Measurements from ENCODE around the gene SCN1B.

Gene SCN1B

DNA sequence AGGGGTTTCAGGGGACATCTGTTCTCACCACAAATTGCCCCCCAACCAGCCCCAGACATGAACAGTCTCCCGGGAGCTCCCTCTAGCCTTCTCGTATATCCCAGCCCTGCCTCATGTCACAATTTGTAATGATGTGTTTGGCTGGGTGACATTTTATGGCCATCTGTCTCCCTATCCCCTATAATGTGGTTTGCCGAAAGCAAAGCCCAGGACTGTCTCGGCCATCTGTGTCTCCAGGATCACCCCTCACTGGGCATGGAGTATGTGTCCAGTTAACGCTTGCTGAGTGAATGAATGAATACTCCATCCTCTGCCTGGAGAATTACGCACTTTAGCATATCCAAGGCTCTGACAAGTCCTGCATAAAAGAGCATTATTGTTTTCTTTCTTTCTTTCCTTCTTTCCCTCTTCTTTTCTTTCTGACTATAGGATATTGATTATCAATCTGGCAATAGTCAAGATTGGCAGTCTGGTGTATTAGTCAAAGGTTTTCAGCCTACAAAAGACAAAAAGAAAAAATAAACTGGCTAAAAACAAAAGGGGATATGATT is 26.3 kb downstream of the SCN1B start:
- DNase-seq: no peak

DNA sequence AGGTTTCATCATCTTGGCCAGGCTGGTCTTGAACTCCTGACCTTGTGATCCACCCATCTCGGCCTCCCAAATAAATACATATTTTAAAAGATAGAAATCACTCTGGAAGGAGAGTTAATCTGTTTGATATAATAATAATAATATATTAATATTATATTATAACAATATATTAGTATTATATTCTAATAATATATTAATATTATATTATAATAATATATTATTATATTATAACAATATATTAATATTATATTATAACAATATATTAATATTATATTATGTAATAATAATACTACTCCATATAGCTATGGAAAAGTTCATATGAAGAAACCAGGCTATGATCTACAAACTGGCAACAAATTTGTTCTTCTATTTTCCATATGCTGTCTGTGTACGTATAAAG is 28.1 kb downstream of the SCN1B start:
- no peak for DNase-seq

DNA sequence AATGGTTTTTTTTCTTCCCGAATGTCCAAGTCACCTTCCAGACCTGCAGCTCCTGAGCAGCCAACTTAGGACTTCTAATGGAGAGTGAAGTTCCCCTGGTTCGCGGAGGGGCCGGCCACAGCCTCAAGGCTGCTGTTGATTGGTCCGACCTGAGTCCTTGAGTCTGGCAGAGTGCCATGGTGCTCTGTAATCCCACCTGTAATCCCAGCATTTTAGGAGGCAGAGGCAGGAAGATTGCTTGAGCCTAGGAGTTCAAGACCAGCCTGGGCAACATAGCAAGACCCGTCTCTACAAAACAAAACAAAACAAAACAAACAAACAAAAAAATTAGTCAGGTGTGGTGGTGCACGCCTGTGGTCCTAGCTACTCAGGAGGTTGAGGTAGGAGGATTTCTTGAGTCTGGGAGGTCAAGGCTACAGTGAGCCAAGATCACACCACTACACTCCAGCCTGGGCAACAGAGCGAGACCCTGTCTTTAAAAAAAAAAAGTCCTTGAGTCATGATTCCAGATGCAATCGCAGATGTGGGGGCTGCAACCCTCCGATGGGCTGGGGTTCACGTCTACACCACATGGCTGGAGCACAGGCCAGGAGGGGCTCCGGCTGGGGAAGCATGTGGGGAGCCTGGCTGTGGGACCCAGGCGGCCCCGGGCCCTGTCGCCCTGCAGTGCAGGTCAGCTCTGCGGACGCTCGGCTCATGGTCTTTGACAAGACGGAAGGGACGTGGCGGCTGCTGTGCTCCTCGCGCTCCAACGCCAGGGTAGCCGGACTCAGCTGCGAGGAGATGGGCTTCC is 28.9 kb downstream of the SCN1B start:
- no peak for DNase-seq

DNA sequence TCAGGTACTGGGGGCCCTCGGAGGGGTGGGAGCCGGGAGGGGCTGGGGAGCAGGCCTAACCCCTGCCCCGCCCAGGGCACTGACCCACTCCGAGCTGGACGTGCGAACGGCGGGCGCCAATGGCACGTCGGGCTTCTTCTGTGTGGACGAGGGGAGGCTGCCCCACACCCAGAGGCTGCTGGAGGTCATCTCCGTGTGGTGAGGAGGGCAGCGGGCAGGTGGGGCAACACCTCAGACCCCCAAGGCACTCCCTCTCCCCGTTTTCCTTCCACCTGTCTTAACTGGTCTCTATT is 29.5 kb downstream of the SCN1B start:
- DNase-seq: no peak

DNA sequence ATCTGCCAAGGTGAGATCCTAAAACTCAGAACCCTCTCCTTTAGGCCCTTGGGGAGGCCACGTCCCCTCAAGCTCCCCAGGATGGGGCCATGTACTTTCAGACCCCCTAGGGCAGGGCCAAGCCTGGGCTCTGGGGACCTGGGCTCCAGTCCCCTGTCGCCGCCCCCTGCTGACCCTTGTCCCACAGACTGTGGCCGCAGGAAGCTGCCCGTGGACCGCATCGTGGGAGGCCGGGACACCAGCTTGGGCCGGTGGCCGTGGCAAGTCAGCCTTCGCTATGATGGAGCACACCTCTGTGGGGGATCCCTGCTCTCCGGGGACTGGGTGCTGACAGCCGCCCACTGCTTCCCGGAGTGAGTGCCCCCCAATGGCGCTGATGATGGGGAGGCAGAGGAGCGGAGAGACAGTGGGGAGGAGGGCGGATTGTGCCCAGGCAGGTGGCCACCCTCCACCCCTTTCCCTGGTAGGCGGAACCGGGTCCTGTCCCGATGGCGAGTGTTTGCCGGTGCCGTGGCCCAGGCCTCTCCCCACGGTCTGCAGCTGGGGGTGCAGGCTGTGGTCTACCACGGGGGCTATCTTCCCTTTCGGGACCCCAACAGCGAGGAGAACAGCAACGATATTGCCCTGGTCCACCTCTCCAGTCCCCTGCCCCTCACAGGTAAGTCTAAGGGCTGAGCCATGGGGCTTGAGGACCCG is 30.0 kb downstream of the SCN1B start:
- DNase-seq: no peak

DNA sequence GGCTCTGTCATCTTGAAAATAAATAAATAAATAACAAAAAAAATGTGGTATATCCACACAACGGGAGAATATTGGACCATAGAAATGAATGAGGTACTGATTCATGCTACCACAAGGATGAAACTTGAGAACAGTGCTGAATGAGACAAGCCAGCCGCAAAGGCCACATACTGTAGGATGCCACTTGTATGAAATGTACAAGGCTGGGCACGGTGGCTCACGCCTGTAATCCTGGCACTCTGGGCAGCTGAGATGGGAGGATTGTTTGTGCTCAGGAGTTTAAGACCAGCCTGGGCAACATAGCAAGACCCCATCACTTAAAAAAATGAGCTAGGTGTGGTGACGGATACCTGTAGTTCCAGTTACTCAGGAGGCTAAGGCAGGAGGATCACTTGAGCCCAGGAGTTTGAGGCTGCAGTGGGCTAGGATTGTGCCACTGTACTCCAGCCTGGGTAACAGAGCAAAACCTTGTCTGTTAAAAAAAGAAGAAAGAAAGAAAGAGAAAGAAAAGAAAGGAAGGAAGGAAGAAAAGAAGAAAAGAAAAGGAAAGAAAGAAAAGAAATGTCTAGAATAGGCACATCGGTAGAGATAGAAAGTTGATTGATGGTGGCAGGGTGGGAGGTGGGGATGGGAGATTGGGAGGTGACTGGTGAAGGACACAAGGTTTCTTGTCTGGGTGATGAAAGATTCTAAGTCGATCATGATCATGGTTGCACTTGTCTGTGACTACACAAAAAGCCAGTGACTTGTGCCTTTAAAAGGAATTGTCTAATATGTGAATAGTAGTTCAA is 31.5 kb downstream of the SCN1B start:
- DNase-seq: no peak

DNA sequence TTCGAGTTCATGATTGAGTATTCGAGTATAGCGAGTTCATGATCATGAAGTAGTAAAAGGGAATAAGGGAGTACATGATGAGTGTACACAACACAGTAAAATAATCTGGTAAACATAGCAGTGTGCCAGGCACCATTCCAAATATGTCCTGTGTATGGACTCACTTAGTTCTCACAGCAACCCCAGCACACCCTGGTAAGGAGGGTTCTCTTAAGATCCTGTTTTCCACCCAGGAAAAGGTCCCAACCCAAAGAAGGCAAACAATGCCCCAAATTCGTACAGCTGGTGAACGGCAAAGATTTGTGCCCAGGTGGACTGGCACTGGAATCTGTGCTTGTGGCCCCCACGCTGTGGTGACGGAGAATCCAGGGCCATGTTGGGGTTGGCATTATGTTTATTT is 32.7 kb downstream of the SCN1B start:
- DNase-seq: no peak

DNA sequence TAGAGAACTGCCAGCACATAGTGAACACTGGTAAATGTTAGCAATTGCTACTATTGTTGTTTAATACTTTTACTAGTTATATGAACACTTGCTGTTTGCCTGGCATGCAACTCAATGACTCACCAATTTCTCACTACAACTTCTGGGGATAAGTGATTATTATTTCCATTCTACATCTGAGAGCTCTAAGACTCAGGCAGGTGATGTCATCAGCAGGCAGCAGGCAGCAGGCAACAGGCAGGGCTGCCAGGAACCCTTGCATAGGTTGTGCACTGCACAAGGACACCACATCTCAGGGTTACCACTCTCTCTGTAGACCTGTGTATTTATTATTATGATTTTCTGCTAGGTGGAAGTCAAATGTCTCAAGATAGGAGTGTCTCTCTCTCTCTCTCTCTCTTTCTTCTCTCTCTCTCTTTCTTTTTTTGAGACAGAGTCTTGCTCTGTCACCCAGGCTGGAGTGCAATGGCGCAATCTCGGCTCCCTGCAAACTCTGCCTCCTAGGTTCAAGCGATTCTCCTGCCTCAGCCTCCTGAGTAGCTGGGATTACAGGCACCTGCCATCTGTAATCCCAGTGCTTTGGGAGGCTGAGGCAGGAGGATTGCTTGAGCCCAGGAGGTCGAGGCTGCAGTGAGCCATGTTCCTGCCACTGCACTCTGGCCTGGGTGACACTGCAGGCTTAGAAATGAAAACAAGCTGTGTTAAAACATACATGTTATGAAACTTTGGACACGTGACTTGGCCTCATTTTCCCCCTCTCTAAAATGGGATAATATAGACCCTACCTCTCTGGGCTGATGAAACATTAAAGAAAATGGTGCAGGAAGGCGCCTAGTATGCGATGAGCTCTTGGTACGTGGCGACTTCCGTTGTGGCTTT is 33.9 kb downstream of the SCN1B start:
- DNase-seq: no peak

DNA sequence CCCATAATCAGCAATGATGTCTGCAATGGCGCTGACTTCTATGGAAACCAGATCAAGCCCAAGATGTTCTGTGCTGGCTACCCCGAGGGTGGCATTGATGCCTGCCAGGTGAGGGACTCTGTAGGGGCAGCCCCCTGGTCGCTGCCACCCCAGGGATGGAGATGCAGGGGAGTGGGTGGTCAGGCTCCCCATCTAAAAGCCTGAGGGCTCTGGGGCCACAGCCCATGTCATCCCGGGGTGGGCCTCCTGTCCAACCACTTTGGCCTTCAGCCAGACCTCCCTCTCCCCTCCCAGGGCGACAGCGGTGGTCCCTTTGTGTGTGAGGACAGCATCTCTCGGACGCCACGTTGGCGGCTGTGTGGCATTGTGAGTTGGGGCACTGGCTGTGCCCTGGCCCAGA is 35.3 kb downstream of the SCN1B start:
- DNase-seq: no peak

DNA sequence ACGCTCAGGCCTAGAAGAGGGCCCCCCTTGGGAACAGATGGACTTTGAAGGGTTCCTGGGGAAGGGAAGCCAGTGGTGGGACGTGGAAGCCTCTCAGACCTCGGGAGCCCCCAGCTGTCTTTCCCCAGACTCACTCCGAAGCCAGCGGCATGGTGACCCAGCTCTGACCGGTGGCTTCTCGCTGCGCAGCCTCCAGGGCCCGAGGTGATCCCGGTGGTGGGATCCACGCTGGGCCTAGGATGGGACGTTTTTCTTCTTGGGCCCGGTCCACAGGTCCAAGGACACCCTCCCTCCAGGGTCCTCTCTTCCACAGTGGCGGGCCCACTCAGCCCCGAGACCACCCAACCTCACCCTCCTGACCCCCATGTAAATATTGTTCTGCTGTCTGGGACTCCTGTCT is 35.9 kb downstream of the SCN1B start:
- DNase-seq: no peak

DNA sequence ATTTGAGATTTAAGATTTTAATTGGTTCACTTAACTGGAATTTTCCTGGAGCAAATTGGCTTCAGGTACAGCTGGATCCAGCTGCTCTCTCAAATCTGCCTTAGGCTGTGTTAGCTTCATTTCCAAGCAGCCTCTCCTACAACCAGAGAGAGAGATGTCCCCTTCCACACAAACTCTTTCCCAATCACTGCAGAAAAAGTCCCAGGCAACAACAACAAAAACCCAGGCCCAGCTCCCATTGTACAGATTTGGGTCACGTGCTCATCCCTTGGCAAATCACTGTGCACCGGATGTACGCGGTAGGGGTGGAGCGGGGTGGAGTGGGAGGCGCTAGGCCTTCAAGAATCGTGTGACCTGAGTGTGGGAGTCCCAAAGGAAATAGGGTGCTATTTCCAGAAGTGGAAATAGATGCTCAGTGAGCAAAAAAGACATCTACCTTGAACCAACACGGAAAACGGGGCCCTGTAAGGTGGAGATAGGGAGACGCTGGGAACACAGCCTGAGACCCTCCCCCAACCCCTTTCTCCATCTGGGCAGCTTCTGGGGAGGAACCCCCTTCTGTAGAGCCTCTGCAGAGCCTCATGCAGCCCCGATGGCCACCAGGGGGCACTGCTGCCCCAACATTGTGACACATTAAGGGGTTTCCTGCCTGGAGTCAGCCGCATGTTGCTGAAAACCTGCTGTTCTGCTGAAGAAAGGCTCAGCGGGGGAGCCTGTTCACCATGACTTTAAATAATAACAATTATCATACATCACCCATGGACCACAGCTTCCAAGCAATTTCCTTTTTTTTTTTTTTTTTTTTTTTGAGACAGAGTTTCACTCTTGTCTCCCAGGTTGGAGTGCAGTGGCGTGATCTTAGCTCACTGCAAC is 36.7 kb downstream of the SCN1B start:
- DNase-seq: peak; percentile 79 to 94 (median 89)

DNA sequence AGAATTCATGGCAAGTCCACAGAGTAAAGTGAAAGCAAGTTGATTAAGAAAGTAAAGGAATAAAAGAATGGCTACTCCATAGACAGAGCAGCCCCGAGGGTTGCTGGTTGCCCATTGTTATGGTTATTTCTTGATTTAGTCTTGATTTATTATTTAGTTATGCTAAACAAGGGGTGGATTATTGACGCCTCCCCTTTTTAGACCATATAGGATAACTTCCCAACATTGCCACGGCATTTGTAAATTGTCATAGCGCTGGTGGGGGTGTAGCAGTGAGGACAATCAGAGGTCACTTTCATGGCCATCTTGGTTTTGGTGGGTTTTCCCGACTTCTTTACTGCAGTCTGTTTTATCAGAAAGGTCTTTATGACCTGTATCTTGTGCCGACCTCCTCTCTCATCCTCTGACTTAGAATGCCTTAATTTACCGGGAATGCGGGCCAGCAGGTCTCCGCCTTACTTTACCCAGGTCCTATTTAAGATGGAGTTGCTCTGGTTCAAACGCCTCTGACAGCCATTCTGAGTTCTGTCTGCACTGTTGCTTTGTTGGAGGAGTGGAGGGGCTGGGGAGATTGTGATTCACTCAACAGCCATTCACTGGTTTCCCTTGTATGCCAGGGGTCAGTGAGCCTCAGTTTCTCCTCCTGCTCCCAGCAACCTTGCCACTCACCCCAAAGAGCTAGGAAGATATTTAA is 38.8 kb downstream of the SCN1B start:
- no peak for DNase-seq

DNA sequence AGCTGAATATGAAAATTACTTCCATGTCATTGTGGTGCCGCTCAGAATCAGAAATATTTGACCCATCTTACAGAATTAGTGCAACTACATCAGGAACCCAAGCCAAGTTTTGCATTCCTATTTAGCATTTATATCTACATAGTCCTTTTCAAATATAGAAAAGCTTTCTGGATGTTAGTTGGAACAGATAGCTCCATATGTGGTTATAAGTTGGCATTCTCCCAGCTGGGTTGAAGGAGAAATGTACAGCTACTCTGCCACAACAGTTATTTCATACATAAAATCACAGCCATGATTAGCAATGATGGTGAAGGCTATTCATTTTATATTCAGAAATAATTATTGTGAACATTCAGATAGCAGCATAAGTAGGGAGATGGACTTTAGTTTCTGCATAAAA is 39.4 kb downstream of the SCN1B start:
- no peak for DNase-seq

DNA sequence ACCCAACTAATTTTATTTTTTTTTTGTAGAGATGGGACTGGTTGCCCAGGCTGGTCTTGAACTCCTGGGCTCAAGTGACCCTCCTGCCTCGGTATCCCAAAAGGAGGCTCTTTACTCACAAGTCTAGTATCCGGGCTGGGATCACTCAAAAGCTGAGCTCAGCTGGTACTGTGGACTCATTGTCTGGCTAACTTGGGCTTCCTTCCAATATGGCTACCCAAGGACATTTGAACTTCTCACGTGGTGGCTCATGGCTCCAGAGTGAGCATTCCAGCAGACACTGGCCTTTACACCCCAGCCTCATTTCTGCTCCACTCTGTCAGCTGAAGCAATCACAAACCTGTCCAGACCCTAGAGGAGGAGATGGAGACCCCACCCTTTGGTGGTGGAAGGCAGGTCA is 40.2 kb downstream of the SCN1B start:
- no peak for DNase-seq

DNA sequence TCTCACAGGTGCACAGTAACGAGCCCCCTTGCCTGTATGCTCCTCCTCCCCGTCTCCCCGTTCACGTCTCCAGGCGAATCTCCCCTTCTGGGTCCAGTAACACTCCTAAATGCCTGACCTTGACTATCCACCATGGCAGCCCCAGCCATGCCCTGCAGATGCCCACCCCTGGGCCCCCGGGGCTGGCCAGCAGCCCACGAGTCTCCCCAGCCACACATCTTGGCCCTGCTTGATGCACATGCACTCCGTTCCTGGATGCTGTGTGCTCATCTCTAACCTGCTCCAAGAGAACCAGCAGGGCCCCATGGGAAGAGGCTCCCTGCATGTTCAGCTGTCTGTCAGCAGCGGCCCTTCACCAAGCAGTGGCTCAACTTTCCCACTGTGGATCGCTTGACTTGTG is 43.2 kb downstream of the SCN1B start:
- DNase-seq: no peak

DNA sequence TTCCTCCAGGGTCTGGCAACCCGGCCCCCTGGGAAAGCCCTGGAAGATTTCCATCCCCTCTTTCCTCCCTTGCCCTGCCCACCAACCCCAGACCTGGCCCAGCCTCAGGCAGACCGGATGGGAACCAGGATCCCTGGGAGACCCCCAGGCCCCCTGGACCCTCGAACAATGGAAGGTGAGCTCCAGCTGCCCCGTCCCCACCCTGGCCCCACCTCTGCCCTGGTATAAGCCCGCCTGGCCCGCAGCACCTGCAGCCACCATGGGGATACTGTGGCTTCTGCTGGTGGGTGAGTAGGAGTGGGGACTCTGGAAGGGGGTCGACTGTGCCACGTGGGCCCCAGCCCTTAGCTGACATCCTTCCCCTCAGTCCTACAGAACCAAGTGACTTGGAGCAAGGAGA is 43.7 kb downstream of the SCN1B start:
- no peak for DNase-seq

DNA sequence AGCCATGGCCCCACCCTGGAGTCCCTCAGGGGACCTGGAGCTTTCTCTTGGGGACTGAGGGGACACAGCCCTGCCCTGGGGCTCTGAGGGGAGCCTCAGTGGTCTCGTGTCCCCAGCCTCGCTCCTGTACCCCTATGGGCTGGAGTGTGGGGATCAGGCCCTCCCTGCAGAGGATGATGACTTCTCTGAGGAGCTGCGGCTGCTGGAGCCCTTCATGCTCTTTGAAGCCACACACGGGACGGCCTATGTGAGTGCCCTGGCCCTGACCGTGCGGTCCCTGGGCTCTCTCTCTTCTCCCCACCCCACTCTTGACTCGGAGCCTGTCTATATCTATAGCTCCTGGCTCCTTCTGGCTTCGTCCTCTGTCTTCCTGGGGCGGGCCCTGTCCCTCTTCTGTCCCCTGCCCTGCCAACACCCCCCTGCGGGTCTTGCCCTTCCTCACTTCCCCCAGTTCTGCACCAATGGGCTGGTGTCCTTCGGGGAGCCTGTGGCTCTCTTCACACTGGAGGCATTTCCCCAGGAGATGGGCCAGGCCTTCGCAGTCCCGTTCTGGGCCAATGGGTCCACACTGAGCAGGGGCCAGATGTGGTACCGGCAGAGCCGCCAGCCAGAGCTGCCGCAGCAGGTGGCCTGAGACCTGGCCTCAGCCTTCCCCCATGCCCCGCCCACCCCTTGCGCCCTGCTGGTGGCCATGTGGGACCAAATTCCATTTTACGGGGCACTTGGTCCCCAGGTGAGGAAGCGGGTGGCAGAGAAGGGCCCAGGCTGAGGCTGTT is 44.3 kb downstream of the SCN1B start:
- DNase-seq: no peak

DNA sequence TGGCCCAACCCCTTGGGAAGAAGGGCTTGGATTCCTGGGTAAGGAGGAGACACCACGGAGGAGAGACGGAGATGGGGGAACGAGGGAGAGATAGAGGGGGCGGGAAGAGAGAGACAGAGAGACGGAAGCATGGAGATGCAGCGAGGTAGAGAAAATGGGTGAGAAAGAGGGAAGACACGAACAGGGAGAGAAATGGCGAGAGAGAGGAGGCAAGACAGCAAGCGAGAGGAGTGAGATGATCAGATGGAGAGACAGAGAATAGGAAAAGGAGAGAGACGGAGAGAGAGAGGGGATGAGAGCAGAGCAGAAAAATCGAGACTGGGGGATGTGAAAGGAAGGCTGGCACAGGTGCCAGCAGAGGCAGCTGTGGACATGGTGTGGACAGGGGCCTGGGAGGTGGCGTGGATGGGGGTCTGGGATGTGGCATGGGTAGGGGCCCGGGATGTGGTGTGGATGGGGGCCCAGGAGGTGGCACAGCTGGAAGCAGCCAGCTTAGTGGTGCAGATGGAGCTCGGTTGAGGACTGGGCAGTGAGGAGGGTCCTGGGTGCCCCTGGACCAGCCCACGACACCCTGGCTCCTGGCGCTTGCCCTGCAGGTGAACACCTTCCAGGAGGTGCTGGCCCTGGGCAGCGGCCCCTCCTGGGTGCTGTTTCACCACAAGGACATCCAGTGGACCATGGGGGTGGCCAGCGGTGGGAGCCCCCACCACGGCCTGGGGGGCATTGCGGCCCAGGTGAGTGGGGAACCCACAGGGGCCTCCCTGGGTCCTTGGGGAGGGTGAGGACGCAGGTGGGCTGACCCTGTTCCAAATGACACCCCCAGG is 45.1 kb downstream of the SCN1B start:
- no peak for DNase-seq

DNA sequence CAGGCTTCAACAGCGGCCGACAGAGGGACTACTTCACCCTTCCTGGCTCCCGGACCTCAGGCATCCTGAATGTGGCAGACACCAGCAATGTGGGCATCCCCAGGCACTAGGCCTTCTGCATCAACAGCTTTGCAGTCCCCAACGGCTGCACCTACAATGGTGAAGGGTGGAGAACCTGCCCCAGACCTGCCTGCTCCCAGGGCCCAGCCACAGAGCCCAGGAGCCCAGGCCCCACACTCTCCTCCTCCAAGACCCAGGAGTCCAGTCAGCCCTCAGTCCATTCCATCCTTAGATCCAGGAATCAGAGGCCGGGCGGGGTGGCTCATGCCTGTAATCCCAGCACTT is 45.7 kb downstream of the SCN1B start:
- no peak for DNase-seq

DNA sequence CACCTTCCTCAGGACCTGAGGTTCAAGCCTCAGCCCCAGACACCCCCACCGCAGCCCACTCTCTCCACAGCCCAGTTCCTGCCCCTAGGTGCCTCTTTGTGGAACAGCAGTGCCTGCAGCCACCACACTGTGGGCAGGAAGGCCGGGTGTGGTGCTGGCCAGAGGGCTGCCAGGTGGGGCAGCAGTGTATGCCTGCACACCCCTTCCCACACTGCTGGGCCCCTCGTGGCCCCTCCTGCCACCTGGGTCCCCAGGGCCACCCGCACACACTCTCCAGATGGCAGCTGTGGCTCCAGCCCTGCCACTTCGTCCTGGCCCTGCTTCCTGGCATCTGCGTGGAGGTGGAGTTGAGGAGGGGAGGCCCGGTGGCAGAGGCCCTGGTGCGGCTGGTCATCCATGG is 46.4 kb downstream of the SCN1B start:
- no peak for DNase-seq
